ENCODE data around the gene SEMA3B. TPM values are rescaled to one million over a fixed set of nuclear protein-coding genes. Genes with fewer than 3 reads are reported as not detected.
A peak's percentile ranks its signal among the peaks of the same experiment; 100 is the strongest.

The SEMA3B gene
- total RNA-seq, 1 experiment from 2014 or later, result 21.8 TPM

- TF ChIP-seq, protein P1, sequence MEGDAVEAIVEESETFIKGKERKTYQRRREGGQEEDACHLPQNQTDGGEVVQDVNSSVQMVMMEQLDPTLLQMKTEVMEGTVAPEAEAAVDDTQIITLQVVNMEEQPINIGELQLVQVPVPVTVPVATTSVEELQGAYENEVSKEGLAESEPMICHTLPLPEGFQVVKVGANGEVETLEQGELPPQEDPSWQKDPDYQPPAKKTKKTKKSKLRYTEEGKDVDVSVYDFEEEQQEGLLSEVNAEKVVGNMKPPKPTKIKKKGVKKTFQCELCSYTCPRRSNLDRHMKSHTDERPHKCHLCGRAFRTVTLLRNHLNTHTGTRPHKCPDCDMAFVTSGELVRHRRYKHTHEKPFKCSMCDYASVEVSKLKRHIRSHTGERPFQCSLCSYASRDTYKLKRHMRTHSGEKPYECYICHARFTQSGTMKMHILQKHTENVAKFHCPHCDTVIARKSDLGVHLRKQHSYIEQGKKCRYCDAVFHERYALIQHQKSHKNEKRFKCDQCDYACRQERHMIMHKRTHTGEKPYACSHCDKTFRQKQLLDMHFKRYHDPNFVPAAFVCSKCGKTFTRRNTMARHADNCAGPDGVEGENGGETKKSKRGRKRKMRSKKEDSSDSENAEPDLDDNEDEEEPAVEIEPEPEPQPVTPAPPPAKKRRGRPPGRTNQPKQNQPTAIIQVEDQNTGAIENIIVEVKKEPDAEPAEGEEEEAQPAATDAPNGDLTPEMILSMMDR (IDR thresholded peaks at IDR 0.05; ENCODE audit: insufficient read depth in 1 of 2, low read depth in 1 of 2, low read length in 1 of 2, severe bottlenecking in 1 of 2, unreplicated experiment in 1 of 2), result no peak
- Mint-ChIP-seq H3K4me3 (ENCODE audit: unreplicated experiment) (peak overlapping the region; percentile 85), H3K27ac (ENCODE audit: unreplicated experiment) (peak overlapping the region; percentile 98), H3K36me3 (ENCODE audit: insufficient read depth, unreplicated experiment) (peaks cover 33% of the 10 kb centered on the region), H3K9me3 (ENCODE audit: unreplicated experiment) (no peaks in the 10 kb centered on the region), H3K4me1 (ENCODE audit: low read depth, unreplicated experiment) (peaks cover 20% of the 10 kb centered on the region), H3K27me3 (ENCODE audit: insufficient read depth, unreplicated experiment) (no peaks in the 10 kb centered on the region)
- ChIA-PET POLR2A (interaction anchor here (0.9 to 1.8 kb wide), 2 partner anchors 44 to 57 kb away, joined by 3 to 11 read pairs; partner anchors contain the start of genes CYB561D2 and NPRL2), CTCF (no interaction called here)
- Histone ChIP-seq H3K36me3 (ENCODE audit: control insufficient read depth, insufficient read depth, low read length) (peaks cover 7% of the 10 kb centered on the region), H3K4me3 (ENCODE audit: low read depth, low read length) (no peak overlapping the region), H3K9me3 (no peaks in the 10 kb centered on the region), H3K27me3 (replicated peaks; ENCODE audit: control insufficient read depth, insufficient read depth, low read length) (no peaks in the 10 kb centered on the region), H3K4me1 (peaks cover 10% of the 10 kb centered on the region)
- no TSS peak for BruUV-seq (replicated peaks)
- intact Hi-C loops (cut with micrococcal nuclease; ENCODE audit: unreplicated experiment), result no loop called here
- no peak for DNase-seq
These were observed 24.3 kb downstream of the SEMA3B start for GRCh38 chr3:50293079-50293801.

- H3K36me3 ChIP-seq (ENCODE audit: control insufficient read depth, insufficient read depth, low read length), result peaks cover 5% of the 10 kb centered on the region; the same call in 1 of the 2 replicates
- CTCF ChIA-PET, result no interaction called here
- H3K27me3 ChIP-seq (replicated peaks; ENCODE audit: control insufficient read depth, insufficient read depth, low read length), result no peaks in the 10 kb centered on the region
- Mint-ChIP-seq H3K27ac (ENCODE audit: unreplicated experiment) (no peak overlapping the region), H3K9me3 (ENCODE audit: unreplicated experiment) (no peaks in the 10 kb centered on the region), H3K27me3 (ENCODE audit: insufficient read depth, unreplicated experiment) (no peaks in the 10 kb centered on the region), H3K4me1 (ENCODE audit: low read depth, unreplicated experiment) (peaks cover 22% of the 10 kb centered on the region), H3K36me3 (ENCODE audit: insufficient read depth, unreplicated experiment) (peaks cover 29% of the 10 kb centered on the region), H3K4me3 (ENCODE audit: unreplicated experiment) (no peak overlapping the region)
- intact Hi-C loops (cut with micrococcal nuclease; ENCODE audit: unreplicated experiment), result no loop called here
- no TSS peak for BruUV-seq (replicated peaks)
- peaks cover 10% of the 10 kb centered on the region for H3K4me1 ChIP-seq
- no peaks in the 10 kb centered on the region for H3K9me3 ChIP-seq
- TF ChIP-seq, protein P1 (IDR thresholded peaks at IDR 0.05; ENCODE audit: insufficient read depth in 1 of 2, low read depth in 1 of 2, low read length in 1 of 2, severe bottlenecking in 1 of 2, unreplicated experiment in 1 of 2), result no peak
- DNase-seq, result no peak
- POLR2A ChIA-PET, result no interaction called here
- H3K4me3 ChIP-seq (ENCODE audit: low read depth, low read length), result no peak overlapping the region
These were observed 25.1 kb downstream of the SEMA3B start for GRCh38 chr3:50294089-50294488.

GRCh38 chr3:50294492-50295403 is 25.8 kb downstream of the SEMA3B start:
- intact Hi-C loops (cut with micrococcal nuclease; ENCODE audit: unreplicated experiment), result no loop called here
- no peak overlapping the region for H3K4me3 Mint-ChIP-seq (ENCODE audit: unreplicated experiment)
- ChIA-PET CTCF (no interaction called here), POLR2A (no interaction called here)
- H3K27ac Mint-ChIP-seq (ENCODE audit: unreplicated experiment), result no peak overlapping the region
- H3K4me3 ChIP-seq (ENCODE audit: low read depth, low read length), result no peak overlapping the region
- H3K4me1 ChIP-seq, result peaks cover 10% of the 10 kb centered on the region
- H3K36me3 ChIP-seq (ENCODE audit: control insufficient read depth, insufficient read depth, low read length), result peaks cover 3% of the 10 kb centered on the region; the same call in 1 of the 2 replicates
- no peak for DNase-seq
- no peaks in the 10 kb centered on the region for H3K9me3 Mint-ChIP-seq (ENCODE audit: unreplicated experiment)
- TF ChIP-seq, protein P1 (IDR thresholded peaks at IDR 0.05; ENCODE audit: insufficient read depth in 1 of 2, low read depth in 1 of 2, low read length in 1 of 2, severe bottlenecking in 1 of 2, unreplicated experiment in 1 of 2), result no peak
- H3K36me3 Mint-ChIP-seq (ENCODE audit: insufficient read depth, unreplicated experiment), result peaks cover 29% of the 10 kb centered on the region
- no TSS peak for BruUV-seq (replicated peaks)
- no peaks in the 10 kb centered on the region for H3K27me3 Mint-ChIP-seq (ENCODE audit: insufficient read depth, unreplicated experiment)
- no peaks in the 10 kb centered on the region for H3K9me3 ChIP-seq
- H3K27me3 ChIP-seq (replicated peaks; ENCODE audit: control insufficient read depth, insufficient read depth, low read length), result no peaks in the 10 kb centered on the region
- H3K4me1 Mint-ChIP-seq (ENCODE audit: low read depth, unreplicated experiment), result peaks cover 22% of the 10 kb centered on the region

All from Caco-2 (cell line).